PC-9 (cell line): Measurements from ENCODE around the gene DUSP18. TPM values are rescaled to one million over a fixed set of nuclear protein-coding genes. Genes with fewer than 3 reads are reported as not detected.
"Not testable (repeated sequence)": the region's sequence is repeated elsewhere in the genome, so short reads cannot be mapped to it uniquely, and the experiment has no call there.

Experiments
- BruUV-seq: library from RNA; stranded (reverse); fragments of 400-500 nt; replicated peaks from 2 replicates; lab custom pipeline; 2021; lab: Mats Ljungman, UMichigan
- CTCF ChIA-PET: fragments of 300-600 bp; sonication (Branson Sonifier 250); formaldehyde crosslinking; loops from one replicate; lab custom pipeline; 2022; ENCODE audit warnings: antibody characterized with exemption; lab: Charles Lee
- POLR2A ChIA-PET: fragments of 300-600 bp; sonication (Branson Sonifier 250); formaldehyde crosslinking; loops from one replicate; lab custom pipeline; 2022; ENCODE audit warnings: antibody characterized with exemption; ENCODE audit not compliant: unreplicated experiment; lab: Charles Lee
- DNase-seq, 2 experiments: peaks; one replicate each; pipeline versions ENCODE4 v3.0.0 to v3.0.0-alpha.2; 2015 to 2022; ENCODE audit warnings: mixed read lengths in 1 of 2
- H2AFZ ChIP-seq: fragments of 200-600 bp; sonication (generic); 2 replicates; pipeline ENCODE4 v1.8.1; 2017; ENCODE audit warnings: antibody characterized with exemption
- H3F3A ChIP-seq: fragments of 200-600 bp; sonication (generic); 2 replicates; pipeline ENCODE4 v1.8.1; 2017; ENCODE audit warnings: antibody characterized with exemption, mild to moderate bottlenecking, low read depth; ENCODE audit not compliant: insufficient read depth
- H3K27ac ChIP-seq: fragments of 200-600 bp; sonication (generic); 2 replicates; pipeline ENCODE4 v1.6.1; 2016; ENCODE audit warnings: mixed run types
- H3K27me3 ChIP-seq: fragments of 200-600 bp; sonication (generic); 2 replicates; pipeline ENCODE4 v1.6.1; 2016; ENCODE audit warnings: low read depth, mixed run types; ENCODE audit not compliant: insufficient read depth
- H3K36me3 ChIP-seq: fragments of 200-600 bp; sonication (generic); 2 replicates; pipeline ENCODE4 v1.6.1; 2016; ENCODE audit warnings: low read depth, mixed run types
- H3K4me1 ChIP-seq: fragments of 200-600 bp; sonication (generic); replicated peaks from 2 replicates; pipeline ENCODE4 v1.6.1; 2016; ENCODE audit warnings: mixed run types; ENCODE audit not compliant: insufficient read depth
- H3K4me2 ChIP-seq: fragments of 200-600 bp; sonication (generic); 2 replicates; pipeline ENCODE4 v1.6.1; 2017; ENCODE audit warnings: mixed run types
- H3K4me3 ChIP-seq: fragments of 200-600 bp; sonication (generic); 2 replicates; pipeline ENCODE4 v1.6.1; 2016; ENCODE audit warnings: mixed run types
- H3K79me2 ChIP-seq: fragments of 200-600 bp; sonication (generic); 2 replicates; pipeline ENCODE4 v1.6.1; 2017; ENCODE audit warnings: low read depth, mixed run types
- H3K9me2 ChIP-seq: fragments of 200-600 bp; sonication (generic); 2 replicates; pipeline ENCODE4 v1.8.1; 2017; ENCODE audit warnings: mild to moderate bottlenecking; ENCODE audit not compliant: insufficient read depth
- H3K9me3 ChIP-seq: fragments of 200-600 bp; sonication (generic); 2 replicates; pipeline ENCODE4 v1.8.1; 2016; ENCODE audit warnings: low read depth; ENCODE audit not compliant: insufficient read depth
- H4K20me1 ChIP-seq: fragments of 200-600 bp; sonication (generic); 2 replicates; pipeline ENCODE4 v1.8.1; 2017; ENCODE audit not compliant: insufficient read depth
- CTCF ChIP-seq: fragments of 200-600 bp; sonication (generic); conservative IDR thresholded peaks from 2 replicates; pipeline ENCODE4 v1.6.1; 2017; ENCODE audit warnings: mixed run types, antibody characterized with exemption, mild to moderate bottlenecking, moderate library complexity
- EZH2 ChIP-seq: fragments of 200-600 bp; sonication (generic); IDR thresholded peaks from 2 replicates; pipeline ENCODE4 v1.8.0; 2017; ENCODE audit warnings: antibody characterized with exemption, low read depth
- intact Hi-C: fragments of 100-400 bp; cut with micrococcal nuclease; formaldehyde crosslinking; loops from one replicate; pipeline ENCODE4 v1.10.0; 2022; ENCODE audit not compliant: unreplicated experiment
- total RNA-seq: library from RNA; stranded (reverse); gene quantifications from 2 replicates; pipeline ENCODE4 v1.2.3, GENCODE V29; 2021

The DUSP18 gene
- total RNA-seq, 1 experiment from 2014 or later = 11.0 TPM

DNA sequence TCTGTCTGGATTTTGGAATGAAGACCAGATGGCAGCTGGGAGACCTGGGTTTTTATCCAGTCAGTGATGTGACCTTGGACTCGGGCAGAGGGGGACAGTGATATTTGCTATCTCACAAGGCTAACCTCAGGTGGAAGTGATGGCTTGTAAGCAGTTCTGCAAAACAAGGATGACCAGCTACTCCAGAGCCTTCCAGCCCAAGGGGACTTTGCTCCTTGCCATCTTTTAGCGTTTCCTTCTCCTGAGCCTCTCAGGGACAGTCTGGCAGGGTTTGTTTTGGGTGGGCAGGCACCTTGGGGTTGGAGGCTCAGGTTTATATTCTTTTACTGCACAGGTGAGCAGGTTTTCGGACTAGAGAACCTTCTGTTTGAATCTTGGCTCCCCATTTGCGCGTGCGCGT lies 17.5 kb upstream of the DUSP18 start:
- Histone ChIP-seq H3F3A (no peaks in the 10 kb centered on the region), H3K9me2 (no peaks in the 10 kb centered on the region), H3K4me1 (peaks cover 4% of the 10 kb centered on the region; the same call in 1 of the 2 replicates), H3K27me3 (no peaks in the 10 kb centered on the region), H3K9me3 (no peaks in the 10 kb centered on the region), H3K4me3 (no peak overlapping the region), H2AFZ (no peak overlapping the region), H3K27ac (no peak overlapping the region), H3K4me2 (no peak overlapping the region), H3K79me2 (no peaks in the 10 kb centered on the region), H3K36me3 (no peaks in the 10 kb centered on the region), H4K20me1 (no peaks in the 10 kb centered on the region)
- ChIA-PET CTCF (no interaction called here), POLR2A (interaction anchor here (0.6 kb wide), 1 partner anchor 12 kb away, joined by 4 read pairs; no protein-coding TSS in a partner anchor)
- intact Hi-C loops = no loop called here
- no TSS peak for BruUV-seq
- DNase-seq = peak in 1 of 2 experiments; percentile 29
- no peak for TF ChIP-seq EZH2
- TF ChIP-seq CTCF = no peak

DNA sequence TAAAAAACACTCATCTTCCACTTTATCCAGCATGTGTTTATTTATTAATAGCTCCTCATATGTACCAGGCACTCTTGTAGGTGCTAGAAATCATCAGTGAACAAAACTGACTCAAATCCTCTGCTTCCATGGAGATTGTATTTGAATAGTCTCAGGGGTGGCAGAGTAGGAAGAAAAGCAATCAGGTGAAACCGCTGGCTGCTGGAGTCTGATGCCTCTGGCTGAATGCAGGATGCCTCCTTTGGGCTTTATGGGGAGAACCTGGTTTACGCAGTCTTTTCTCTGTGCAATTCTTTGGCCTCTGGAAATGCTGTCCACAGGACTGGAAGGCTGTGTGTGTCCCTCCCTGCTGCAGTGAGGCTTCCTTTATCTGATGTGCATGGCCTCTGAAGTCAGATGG lies 14.2 kb upstream of the DUSP18 start:
- intact Hi-C loops = no loop called here
- H3K4me3 ChIP-seq = no peak overlapping the region
- TF ChIP-seq CTCF (no peak), EZH2 (no peak)
- H3F3A ChIP-seq = no peaks in the 10 kb centered on the region
- no peaks in the 10 kb centered on the region for H3K4me1 ChIP-seq
- H3K79me2 ChIP-seq = no peaks in the 10 kb centered on the region
- H4K20me1 ChIP-seq = no peaks in the 10 kb centered on the region
- H3K27me3 ChIP-seq = no peaks in the 10 kb centered on the region
- DNase-seq = no peak
- H3K36me3 ChIP-seq = no peaks in the 10 kb centered on the region
- ChIA-PET POLR2A (no interaction called here), CTCF (no interaction called here)
- no TSS peak for BruUV-seq
- H3K4me2 ChIP-seq = no peak overlapping the region
- H3K9me2 ChIP-seq = no peaks in the 10 kb centered on the region
- H3K27ac ChIP-seq = no peak overlapping the region
- H2AFZ ChIP-seq = no peak overlapping the region
- H3K9me3 ChIP-seq = no peaks in the 10 kb centered on the region

DNA sequence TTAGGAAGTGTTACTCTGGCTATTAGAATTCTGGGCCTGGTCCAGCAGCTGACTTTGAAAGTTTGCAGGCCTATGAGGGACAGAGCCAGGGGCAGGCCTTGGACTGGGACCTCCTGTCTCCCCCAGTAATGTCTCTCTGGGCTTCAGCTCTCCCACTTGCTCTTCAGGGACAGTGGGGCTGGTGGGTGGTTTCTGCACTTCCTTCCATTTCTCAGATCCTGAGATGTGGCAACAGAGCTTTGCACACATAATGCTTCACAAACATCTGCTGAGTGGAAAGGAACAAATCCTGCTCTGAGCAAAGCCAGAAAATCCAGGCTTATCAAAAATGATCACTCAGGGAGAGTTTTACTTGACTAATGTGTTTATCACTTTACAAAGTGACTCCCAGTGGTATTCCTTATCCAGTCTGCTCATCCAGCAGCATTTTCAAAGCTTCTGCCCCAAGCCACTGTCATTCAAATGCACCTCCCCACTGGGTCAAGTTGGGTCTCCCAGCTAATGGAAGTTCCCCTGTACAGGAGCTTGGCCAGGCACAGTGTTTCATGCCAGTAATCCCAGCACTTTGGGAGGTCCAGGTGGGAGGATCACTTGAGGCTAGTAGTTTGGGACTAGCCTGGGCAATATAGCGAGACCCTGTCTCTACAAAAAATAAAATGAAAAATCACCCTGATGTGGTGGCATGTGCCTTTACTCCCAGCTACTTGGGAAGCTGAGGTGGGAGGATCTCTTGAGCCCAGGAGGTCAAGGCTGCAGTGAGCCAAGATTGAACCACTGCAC lies 13.5 kb upstream of the DUSP18 start:
- intact Hi-C loops = no loop called here
- BruUV-seq = no TSS peak
- no peaks in the 10 kb centered on the region for H3K27me3 ChIP-seq
- no peak for DNase-seq
- H4K20me1 ChIP-seq = no peaks in the 10 kb centered on the region
- ChIA-PET POLR2A (no interaction called here), CTCF (no interaction called here)
- H3K4me2 ChIP-seq = no peak overlapping the region
- H3K27ac ChIP-seq = no peak overlapping the region
- H3K36me3 ChIP-seq = no peaks in the 10 kb centered on the region
- no peaks in the 10 kb centered on the region for H3F3A ChIP-seq
- H3K9me2 ChIP-seq = no peaks in the 10 kb centered on the region
- no peaks in the 10 kb centered on the region for H3K4me1 ChIP-seq
- TF ChIP-seq CTCF (no peak), EZH2 (no peak)
- H3K79me2 ChIP-seq = no peaks in the 10 kb centered on the region
- H2AFZ ChIP-seq = no peak overlapping the region
- H3K4me3 ChIP-seq = no peak overlapping the region
- no peaks in the 10 kb centered on the region for H3K9me3 ChIP-seq

DNA sequence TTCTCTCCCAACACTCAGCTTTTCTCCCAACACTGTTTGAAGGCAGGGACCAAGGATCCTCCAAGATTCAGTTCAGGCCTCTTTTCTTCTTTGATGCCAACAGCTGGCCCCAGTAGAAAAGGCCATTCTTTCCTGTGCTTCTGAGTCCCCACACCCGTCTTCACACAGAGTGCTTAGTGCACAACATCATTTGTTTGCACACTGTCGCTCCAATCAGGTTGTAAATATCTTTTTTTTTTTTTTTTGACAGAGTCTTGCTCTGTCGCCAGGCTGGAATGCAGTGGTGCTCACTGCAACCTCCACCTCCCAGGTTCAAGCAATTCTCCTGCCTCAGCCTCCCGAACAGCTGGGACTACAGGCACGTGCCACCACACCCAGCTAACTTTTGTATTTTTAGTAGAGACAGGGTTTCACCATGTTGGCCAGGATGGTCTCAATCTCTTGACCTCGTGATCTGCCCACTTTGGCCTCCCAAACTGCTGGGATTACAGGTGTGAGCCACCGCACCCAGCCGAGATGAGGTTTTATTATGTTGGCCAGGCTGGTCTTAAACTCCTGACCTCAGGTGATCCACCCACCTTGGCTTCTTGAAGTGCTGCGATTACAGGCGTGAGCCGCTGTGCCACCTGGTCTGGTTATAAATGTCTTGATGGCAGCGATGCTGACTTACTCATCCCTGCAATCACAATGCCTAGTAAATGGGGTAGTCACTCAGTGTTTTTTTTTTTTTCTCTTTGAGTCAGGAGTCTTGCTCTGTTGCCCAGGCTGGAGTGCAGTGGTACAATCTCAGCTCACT lies 12.4 kb upstream of the DUSP18 start:
- H3K27ac ChIP-seq, H3K27me3 ChIP-seq, H3F3A ChIP-seq, H4K20me1 ChIP-seq, H2AFZ ChIP-seq, H3K9me3 ChIP-seq, H3K4me1 ChIP-seq, intact Hi-C loops, H3K79me2 ChIP-seq, H3K36me3 ChIP-seq, CTCF ChIA-PET, H3K4me3 ChIP-seq, H3K4me2 ChIP-seq, DNase-seq, BruUV-seq, H3K9me2 ChIP-seq: not testable (repeated sequence)
- POLR2A ChIA-PET = interaction anchor here (0.7 kb wide), 1 partner anchor 333 kb away, joined by 3 read pairs; no protein-coding TSS in a partner anchor

- H3K4me3 ChIP-seq, H3K4me2 ChIP-seq, H3K36me3 ChIP-seq, H4K20me1 ChIP-seq, H3F3A ChIP-seq, CTCF ChIA-PET, H3K27me3 ChIP-seq, H3K9me2 ChIP-seq, DNase-seq, H3K4me1 ChIP-seq, H2AFZ ChIP-seq, POLR2A ChIA-PET, BruUV-seq, H3K79me2 ChIP-seq, intact Hi-C loops, H3K9me3 ChIP-seq, H3K27ac ChIP-seq: not testable (repeated sequence)
These were observed 8.9 kb upstream of the DUSP18 start for GRCh38 chr22:30676565-30676964.
